Gastroesophageal sphincter (tissue), 3 donors: ENCODE measurements around the gene ATP6V1E1.
"Not testable (repeated sequence)": the region's sequence is repeated elsewhere in the genome, so short reads cannot be mapped to it uniquely, and the experiment has no call there.

Experiments
- CTCF ChIP-seq, 4 experiments: fragments of 200-600 bp in 2 of 4; fragments of 450-650 bp in 2 of 4; sonication (generic) in 1 of 4; IDR thresholded peaks; one replicate each; pipeline ENCODE4 v1.5.1; 2017 to 2019; ENCODE audit warnings: antibody characterized with exemption in 4 of 4, mild to moderate bottlenecking in 2 of 4, moderate library complexity in 2 of 4
- EP300 ChIP-seq: sonication (generic); formaldehyde crosslinking; IDR thresholded peaks from one replicate; pipeline ENCODE4 v1.6.1; 2017; ENCODE audit warnings: antibody characterized with exemption, mild to moderate bottlenecking

- TF ChIP-seq CTCF (IDR thresholded peaks at IDR 0.05); EP300: not testable (repeated sequence)
These were observed 43.1 kb upstream of the ATP6V1E1 start for GRCh38 chr22:17671521-17672092.
